ENCODE results near the gene MYO1F. TPM values are rescaled to one million over a fixed set of nuclear protein-coding genes. Genes with fewer than 3 reads are reported as not detected.

Gene MYO1F
- total and polyA plus RNA-seq, 10 of the 15 experiments (the other 5 are each of a cell fraction or from before 2014, with no cell fraction given), result 3.5 to 49.4 (median 31.3) TPM

DNA sequence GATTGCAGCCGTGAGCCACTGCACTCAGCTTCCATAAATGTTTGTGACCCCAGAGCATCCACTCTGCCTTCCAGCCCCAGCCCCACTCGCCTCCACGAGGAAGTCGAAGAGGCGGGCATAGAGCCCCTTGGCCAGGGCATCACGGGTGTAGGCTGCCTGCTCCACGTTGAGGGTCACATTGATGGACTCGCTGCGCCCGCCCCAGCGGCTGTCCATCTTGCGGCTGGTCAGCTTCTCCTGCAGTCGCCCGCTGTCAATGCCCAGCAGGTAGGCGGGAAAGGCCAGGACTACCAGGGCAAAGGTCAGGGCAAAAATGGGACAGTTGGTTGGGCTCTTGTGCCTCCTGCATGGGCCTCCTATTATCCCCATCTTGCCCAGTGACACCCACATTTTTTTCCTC lies 27.2 kb downstream of the MYO1F start:
- Histone ChIP-seq H3K79me2 (ENCODE audit: control insufficient read depth, insufficient read depth, low read length) (no peaks in the 10 kb centered on the region), H3K4me3 (no peak overlapping the region), H3K27ac (ENCODE audit: control insufficient read depth, insufficient read depth) (no peak overlapping the region), H3K9me3 (replicated peaks; ENCODE audit: control insufficient read depth, insufficient read depth, low read length) (no peaks in the 10 kb centered on the region), H4K20me1 (ENCODE audit: control insufficient read depth, insufficient read depth) (no peaks in the 10 kb centered on the region), H3K27me3 (replicated peaks in 1 of 2; ENCODE audit: control insufficient read depth in 2 of 2, insufficient read depth in 2 of 2, low read length in 1 of 2) (no peaks in the 10 kb centered on the region), H3K4me1 (ENCODE audit: control insufficient read depth, insufficient read depth, low read length) (no peaks in the 10 kb centered on the region), H3K4me2 (ENCODE audit: control insufficient read depth, insufficient read depth) (no peak overlapping the region), H2AFZ (ENCODE audit: control insufficient read depth, low read depth, low read length) (no peak overlapping the region), H3K9ac (ENCODE audit: control insufficient read depth, insufficient read depth, low read length) (no peak overlapping the region), H3K36me3 (ENCODE audit: control insufficient read depth in 2 of 2, insufficient read depth in 2 of 2, low read length in 1 of 2) (peaks cover 0 to 3% of the 10 kb centered on the region in 2 experiments; a peak in 3 of 4 replicates)
- SMC1A ChIA-PET (ENCODE audit: uncharacterized antibody, unreplicated experiment), result no interaction called here
- in situ Hi-C loops (cut with MboI) (no loop called here), intact Hi-C loops (cut with micrococcal nuclease; ENCODE audit: unreplicated experiment) (no loop called here)
- BruUV-seq (replicated peaks), result no TSS peak
- TF ChIP-seq SUZ12 (IDR thresholded peaks at IDR 0.05; ENCODE audit: unreplicated experiment), result no peak
- 75% methylated on average over 15 of the region's 15 CpGs for WGBS (ENCODE audit: insufficient coverage, insufficient replicate concordance, low lambda C conversion rate, missing lambda C conversion rate)
- no peak for DNase-seq (ENCODE audit: low read depth, low spot score)
- RAD21 ChIA-PET (ENCODE audit: unreplicated experiment), result no interaction called here
- POLR2A ChIA-PET, result interaction anchor here (0.6 kb wide), 1 partner anchor 45 kb away, joined by 5 read pairs; no protein-coding TSS in a partner anchor
- FAIRE-seq, result no peak
- no peak for ATAC-seq
- CTCF ChIA-PET, result interaction anchor here (0.7 kb wide), 1 partner anchor 140 kb away, joined by 3 read pairs; no protein-coding TSS in a partner anchor

DNA sequence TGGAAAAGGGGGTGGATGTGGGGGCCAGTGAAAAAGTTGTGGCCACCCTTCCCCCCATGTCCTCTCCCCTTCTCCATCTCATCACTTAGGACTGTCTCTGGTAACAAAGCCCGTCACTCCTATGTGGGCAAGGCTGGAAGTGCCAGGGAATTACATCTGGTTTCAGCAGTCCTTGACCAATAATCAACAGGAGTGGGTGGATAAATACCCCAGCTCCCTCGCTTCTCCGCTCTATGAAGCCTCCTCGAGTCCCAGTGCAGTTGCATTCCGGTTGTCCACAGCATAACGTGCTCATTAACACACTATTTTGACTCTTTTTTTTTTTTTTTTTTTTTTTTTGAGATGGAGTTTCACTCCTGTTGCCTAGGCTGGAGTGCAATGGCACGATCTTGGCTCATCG lies 31.5 kb downstream of the MYO1F start:
- intact Hi-C loops (cut with micrococcal nuclease; ENCODE audit: unreplicated experiment), result no loop called here
- BruUV-seq (replicated peaks), result no TSS peak
- in situ Hi-C loops (cut with MboI), result no loop called here
- ChIA-PET POLR2A (interaction anchor here (0.6 to 0.7 kb wide), 2 partner anchors 13 to 198 kb away, joined by 3 to 4 read pairs; no protein-coding TSS in a partner anchor), RAD21 (ENCODE audit: unreplicated experiment) (no interaction called here), CTCF (no interaction called here), SMC1A (ENCODE audit: uncharacterized antibody, unreplicated experiment) (no interaction called here)
- no peaks in the 10 kb centered on the region for H3K27me3 ChIP-seq (replicated peaks in 1 of 2; ENCODE audit: control insufficient read depth in 2 of 2, insufficient read depth in 2 of 2, low read length in 1 of 2)
- no peak for ATAC-seq
- 73% methylated on average over 8 of the region's 8 CpGs for WGBS (ENCODE audit: insufficient coverage, insufficient replicate concordance, low lambda C conversion rate, missing lambda C conversion rate)
- no peak for FAIRE-seq
- no peaks in the 10 kb centered on the region for H3K36me3 ChIP-seq (ENCODE audit: control insufficient read depth in 2 of 2, insufficient read depth in 2 of 2, low read length in 1 of 2)
- H4K20me1 ChIP-seq (ENCODE audit: control insufficient read depth, insufficient read depth), result no peaks in the 10 kb centered on the region
- no peak overlapping the region for H3K9ac ChIP-seq (ENCODE audit: control insufficient read depth, insufficient read depth, low read length)
- H3K27ac ChIP-seq (ENCODE audit: control insufficient read depth, insufficient read depth), result no peak overlapping the region
- no peak overlapping the region for H2AFZ ChIP-seq (ENCODE audit: control insufficient read depth, low read depth, low read length)
- no peaks in the 10 kb centered on the region for H3K79me2 ChIP-seq (ENCODE audit: control insufficient read depth, insufficient read depth, low read length)
- H3K4me3 ChIP-seq, result no peak overlapping the region
- no peaks in the 10 kb centered on the region for H3K9me3 ChIP-seq (replicated peaks; ENCODE audit: control insufficient read depth, insufficient read depth, low read length)
- DNase-seq (ENCODE audit: low read depth, low spot score), result no peak
- H3K4me1 ChIP-seq (ENCODE audit: control insufficient read depth, insufficient read depth, low read length), result no peaks in the 10 kb centered on the region
- H3K4me2 ChIP-seq (ENCODE audit: control insufficient read depth, insufficient read depth), result no peak overlapping the region
- no peak for TF ChIP-seq SMAD5 (IDR thresholded peaks at IDR 0.05; ENCODE audit: low read depth)
- no peak for TF ChIP-seq ZNF622 (IDR thresholded peaks at IDR 0.05)
- no peak for TF ChIP-seq RELA (IDR thresholded peaks at IDR 0.05; ENCODE audit: borderline replicate concordance, partially characterized antibody)
- TF ChIP-seq, protein P1, sequence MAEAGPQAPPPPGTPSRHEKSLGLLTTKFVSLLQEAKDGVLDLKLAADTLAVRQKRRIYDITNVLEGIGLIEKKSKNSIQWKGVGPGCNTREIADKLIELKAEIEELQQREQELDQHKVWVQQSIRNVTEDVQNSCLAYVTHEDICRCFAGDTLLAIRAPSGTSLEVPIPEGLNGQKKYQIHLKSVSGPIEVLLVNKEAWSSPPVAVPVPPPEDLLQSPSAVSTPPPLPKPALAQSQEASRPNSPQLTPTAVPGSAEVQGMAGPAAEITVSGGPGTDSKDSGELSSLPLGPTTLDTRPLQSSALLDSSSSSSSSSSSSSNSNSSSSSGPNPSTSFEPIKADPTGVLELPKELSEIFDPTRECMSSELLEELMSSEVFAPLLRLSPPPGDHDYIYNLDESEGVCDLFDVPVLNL (IDR thresholded peaks at IDR 0.05; ENCODE audit: low read depth, low read length), result no peak
- TF ChIP-seq RFX5 (IDR thresholded peaks at IDR 0.05; ENCODE audit: low read depth, low read length), result no peak
- TF ChIP-seq, protein P2, sequence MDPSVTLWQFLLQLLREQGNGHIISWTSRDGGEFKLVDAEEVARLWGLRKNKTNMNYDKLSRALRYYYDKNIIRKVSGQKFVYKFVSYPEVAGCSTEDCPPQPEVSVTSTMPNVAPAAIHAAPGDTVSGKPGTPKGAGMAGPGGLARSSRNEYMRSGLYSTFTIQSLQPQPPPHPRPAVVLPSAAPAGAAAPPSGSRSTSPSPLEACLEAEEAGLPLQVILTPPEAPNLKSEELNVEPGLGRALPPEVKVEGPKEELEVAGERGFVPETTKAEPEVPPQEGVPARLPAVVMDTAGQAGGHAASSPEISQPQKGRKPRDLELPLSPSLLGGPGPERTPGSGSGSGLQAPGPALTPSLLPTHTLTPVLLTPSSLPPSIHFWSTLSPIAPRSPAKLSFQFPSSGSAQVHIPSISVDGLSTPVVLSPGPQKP (IDR thresholded peaks at IDR 0.05; ENCODE audit: low read depth, low read length), result no peak
- TF ChIP-seq, protein P3, sequence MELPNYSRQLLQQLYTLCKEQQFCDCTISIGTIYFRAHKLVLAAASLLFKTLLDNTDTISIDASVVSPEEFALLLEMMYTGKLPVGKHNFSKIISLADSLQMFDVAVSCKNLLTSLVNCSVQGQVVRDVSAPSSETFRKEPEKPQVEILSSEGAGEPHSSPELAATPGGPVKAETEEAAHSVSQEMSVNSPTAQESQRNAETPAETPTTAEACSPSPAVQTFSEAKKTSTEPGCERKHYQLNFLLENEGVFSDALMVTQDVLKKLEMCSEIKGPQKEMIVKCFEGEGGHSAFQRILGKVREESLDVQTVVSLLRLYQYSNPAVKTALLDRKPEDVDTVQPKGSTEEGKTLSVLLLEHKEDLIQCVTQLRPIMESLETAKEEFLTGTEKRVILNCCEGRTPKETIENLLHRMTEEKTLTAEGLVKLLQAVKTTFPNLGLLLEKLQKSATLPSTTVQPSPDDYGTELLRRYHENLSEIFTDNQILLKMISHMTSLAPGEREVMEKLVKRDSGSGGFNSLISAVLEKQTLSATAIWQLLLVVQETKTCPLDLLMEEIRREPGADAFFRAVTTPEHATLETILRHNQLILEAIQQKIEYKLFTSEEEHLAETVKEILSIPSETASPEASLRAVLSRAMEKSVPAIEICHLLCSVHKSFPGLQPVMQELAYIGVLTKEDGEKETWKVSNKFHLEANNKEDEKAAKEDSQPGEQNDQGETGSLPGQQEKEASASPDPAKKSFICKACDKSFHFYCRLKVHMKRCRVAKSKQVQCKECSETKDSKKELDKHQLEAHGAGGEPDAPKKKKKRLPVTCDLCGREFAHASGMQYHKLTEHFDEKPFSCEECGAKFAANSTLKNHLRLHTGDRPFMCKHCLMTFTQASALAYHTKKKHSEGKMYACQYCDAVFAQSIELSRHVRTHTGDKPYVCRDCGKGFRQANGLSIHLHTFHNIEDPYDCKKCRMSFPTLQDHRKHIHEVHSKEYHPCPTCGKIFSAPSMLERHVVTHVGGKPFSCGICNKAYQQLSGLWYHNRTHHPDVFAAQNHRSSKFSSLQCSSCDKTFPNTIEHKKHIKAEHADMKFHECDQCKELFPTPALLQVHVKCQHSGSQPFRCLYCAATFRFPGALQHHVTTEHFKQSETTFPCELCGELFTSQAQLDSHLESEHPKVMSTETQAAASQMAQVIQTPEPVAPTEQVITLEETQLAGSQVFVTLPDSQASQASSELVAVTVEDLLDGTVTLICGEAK (IDR thresholded peaks at IDR 0.05; ENCODE audit: borderline replicate concordance), result no peak
- TF ChIP-seq, protein P4, sequence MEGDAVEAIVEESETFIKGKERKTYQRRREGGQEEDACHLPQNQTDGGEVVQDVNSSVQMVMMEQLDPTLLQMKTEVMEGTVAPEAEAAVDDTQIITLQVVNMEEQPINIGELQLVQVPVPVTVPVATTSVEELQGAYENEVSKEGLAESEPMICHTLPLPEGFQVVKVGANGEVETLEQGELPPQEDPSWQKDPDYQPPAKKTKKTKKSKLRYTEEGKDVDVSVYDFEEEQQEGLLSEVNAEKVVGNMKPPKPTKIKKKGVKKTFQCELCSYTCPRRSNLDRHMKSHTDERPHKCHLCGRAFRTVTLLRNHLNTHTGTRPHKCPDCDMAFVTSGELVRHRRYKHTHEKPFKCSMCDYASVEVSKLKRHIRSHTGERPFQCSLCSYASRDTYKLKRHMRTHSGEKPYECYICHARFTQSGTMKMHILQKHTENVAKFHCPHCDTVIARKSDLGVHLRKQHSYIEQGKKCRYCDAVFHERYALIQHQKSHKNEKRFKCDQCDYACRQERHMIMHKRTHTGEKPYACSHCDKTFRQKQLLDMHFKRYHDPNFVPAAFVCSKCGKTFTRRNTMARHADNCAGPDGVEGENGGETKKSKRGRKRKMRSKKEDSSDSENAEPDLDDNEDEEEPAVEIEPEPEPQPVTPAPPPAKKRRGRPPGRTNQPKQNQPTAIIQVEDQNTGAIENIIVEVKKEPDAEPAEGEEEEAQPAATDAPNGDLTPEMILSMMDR (IDR thresholded peaks at IDR 0.05 in 2 of 3, conservative IDR thresholded peaks at IDR 0.05 in 1 of 3; ENCODE audit: control insufficient read depth in 2 of 3, extremely low read depth in 1 of 3, insufficient read depth in 1 of 3, low read depth in 3 of 3, low read length in 3 of 3), result no peak
